ENCODE results near the gene LAMC1. TPM values are rescaled to one million over a fixed set of nuclear protein-coding genes. Genes with fewer than 3 reads are reported as not detected.

The LAMC1 gene
- total and polyA plus RNA-seq, 2 of the 4 experiments (the other 2 are of a cell fraction), result 249 to 394 TPM

- H3K23ac ChIP-seq (ENCODE audit: low read depth, low read length), result no peak overlapping the region
- no peak overlapping the region for H2BK15ac ChIP-seq (ENCODE audit: low read depth, low read length)
- H4K5ac ChIP-seq (ENCODE audit: low read depth, low read length), result no peak overlapping the region
- no peak overlapping the region for H2BK5ac ChIP-seq (ENCODE audit: low read depth, low read length, poor library complexity, severe bottlenecking)
- H3K4me3 ChIP-seq (ENCODE audit: insufficient read depth, low read depth, low read length), result no peak overlapping the region
- ATAC-seq (ENCODE audit: low read depth), result no peak
- H2BK120ac ChIP-seq (ENCODE audit: low read depth, low read length), result no peak overlapping the region
- intact Hi-C loops (cut with micrococcal nuclease) (loop anchor here (5.0 kb wide), 1 partner anchor 95 kb away; no protein-coding TSS in a partner anchor), in situ Hi-C loops (cut with MboI; ENCODE audit: low sequenced_read_pairs) (no loop called here), dilution Hi-C loops (cut with HindIII; ENCODE audit: low sequenced_read_pairs, unreplicated experiment) (no loop called here)
- H2AK9ac ChIP-seq (replicated peaks; ENCODE audit: low read depth, low read length, poor library complexity), result no peak overlapping the region
- no peak overlapping the region for H4K91ac ChIP-seq (ENCODE audit: insufficient read depth, low read depth, low read length)
- peaks cover 44% of the 10 kb centered on the region for H3K36me3 ChIP-seq (ENCODE audit: control insufficient read depth, insufficient read depth, low read length)
- H2BK20ac ChIP-seq (ENCODE audit: low read depth, low read length), result no peak overlapping the region
- H3K18ac ChIP-seq (ENCODE audit: low read depth, low read length), result no peak overlapping the region
- no peaks in the 10 kb centered on the region for H3K27me3 ChIP-seq (ENCODE audit: control insufficient read depth, insufficient read depth, low read length)
- no peak overlapping the region for H3K14ac ChIP-seq (replicated peaks; ENCODE audit: low read depth, low read length)
- no peak overlapping the region for H3K4me2 ChIP-seq (ENCODE audit: low read depth, low read length)
- CTCF ChIA-PET, result no interaction called here
- no CpG with 5 or more reads among the region's 2 CpGs for WGBS, 2 experiments (ENCODE audit: extremely low coverage in 2 of 2, insufficient read length in 1 of 2)
- no peaks in the 10 kb centered on the region for H3K9me3 ChIP-seq (ENCODE audit: control insufficient read depth, insufficient read depth, low read length)
- no peaks in the 10 kb centered on the region for H4K20me1 ChIP-seq (ENCODE audit: insufficient read depth, low read length)
- no peak for TF ChIP-seq NFE2L2 (IDR thresholded peaks at IDR 0.05; ENCODE audit: low read depth, low read length)
- no peak for TF ChIP-seq POLR2A (IDR thresholded peaks at IDR 0.05; ENCODE audit: low read depth, low read length)
- TF ChIP-seq SMC3 (IDR thresholded peaks at IDR 0.05; ENCODE audit: low read depth, low read length), result no peak
- TF ChIP-seq BHLHE40 (IDR thresholded peaks at IDR 0.05; ENCODE audit: low read depth, low read length), result no peak
- TF ChIP-seq, protein P1, sequence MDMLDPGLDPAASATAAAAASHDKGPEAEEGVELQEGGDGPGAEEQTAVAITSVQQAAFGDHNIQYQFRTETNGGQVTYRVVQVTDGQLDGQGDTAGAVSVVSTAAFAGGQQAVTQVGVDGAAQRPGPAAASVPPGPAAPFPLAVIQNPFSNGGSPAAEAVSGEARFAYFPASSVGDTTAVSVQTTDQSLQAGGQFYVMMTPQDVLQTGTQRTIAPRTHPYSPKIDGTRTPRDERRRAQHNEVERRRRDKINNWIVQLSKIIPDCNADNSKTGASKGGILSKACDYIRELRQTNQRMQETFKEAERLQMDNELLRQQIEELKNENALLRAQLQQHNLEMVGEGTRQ (IDR thresholded peaks at IDR 0.05; ENCODE audit: low read depth, low read length), result no peak
- no peak for TF ChIP-seq MAFK (IDR thresholded peaks at IDR 0.05; ENCODE audit: low read depth, low read length)
- TF ChIP-seq CHD1 (IDR thresholded peaks at IDR 0.05; ENCODE audit: low read depth, low read length), result no peak
- no peak for TF ChIP-seq CTCF (conservative IDR thresholded peaks at IDR 0.05; ENCODE audit: low read depth, low read length)
- no peak for TF ChIP-seq MXI1 (IDR thresholded peaks at IDR 0.05; ENCODE audit: borderline replicate concordance, low read depth, low read length)
- TF ChIP-seq RFX5 (IDR thresholded peaks at IDR 0.05; ENCODE audit: low read depth, low read length), result no peak
- no peak for TF ChIP-seq ELK1 (IDR thresholded peaks at IDR 0.05; ENCODE audit: borderline replicate concordance, low read depth, low read length)
- no peak for TF ChIP-seq FOS (IDR thresholded peaks at IDR 0.05; ENCODE audit: low read depth, low read length)
- no peak for TF ChIP-seq MAZ (IDR thresholded peaks at IDR 0.05; ENCODE audit: borderline replicate concordance, low read depth, low read length)
- TF ChIP-seq CEBPB (IDR thresholded peaks at IDR 0.05; ENCODE audit: low read depth, low read length), result no peak
- TF ChIP-seq RCOR1 (IDR thresholded peaks at IDR 0.05; ENCODE audit: insufficient replicate concordance, low read length), result no peak
- TF ChIP-seq RAD21 (IDR thresholded peaks at IDR 0.05; ENCODE audit: low read length), result no peak
- H3K56ac ChIP-seq (ENCODE audit: extremely low read depth, insufficient read depth, low read length), result no peak overlapping the region
- H3K4ac ChIP-seq (ENCODE audit: low read depth, low read length), result no peak overlapping the region
- H4K8ac ChIP-seq (ENCODE audit: low read depth in 2 of 2, low read length in 2 of 2), result no peak overlapping the region
- no TSS peak for BruUV-seq (replicated peaks)
- H3K9me1 ChIP-seq (ENCODE audit: insufficient read depth, low read length), result peaks cover 14% of the 10 kb centered on the region
- no peak overlapping the region for H3K27ac ChIP-seq (ENCODE audit: insufficient read depth, low read length)
- H2AFZ ChIP-seq (replicated peaks; ENCODE audit: low read length, poor library complexity), result no peak overlapping the region
- H3K9ac ChIP-seq (ENCODE audit: low read depth, low read length), result no peak overlapping the region
- POLR2A ChIA-PET (ENCODE audit: unreplicated experiment), result no interaction called here
- DNase-seq, result no peak
- H3K79me1 ChIP-seq (ENCODE audit: low read depth in 1 of 2, low read length in 2 of 2), result peaks cover 11 to 42% of the 10 kb centered on the region in 2 experiments; a peak in 2 of 4 replicates
- no peak overlapping the region for H2AK5ac ChIP-seq (ENCODE audit: low read depth, low read length)
- peaks cover 6% of the 10 kb centered on the region for H3K4me1 ChIP-seq (ENCODE audit: control insufficient read depth, insufficient read depth, low read length)
Observed at GRCh38 chr1:183142171-183142570, 119.0 kb downstream of the LAMC1 start.

Measured in IMR-90 (cell line).